UCSD-AML1 (cell line): ENCODE measurements around the gene TALDO1.

ENCODE experiments used
- DNase-seq: peaks from one replicate; lab custom pipeline; 2025; ENCODE audit not compliant: unreplicated experiment; lab: John Stamatoyannopoulos, UW

The TALDO1 gene

GRCh38 chr11:798093-798713, 50.9 kb downstream of the TALDO1 start, which contains the start of gene SLC25A22:
SLC25A22 (minus strand) TSS chr11:798281; CDS start chr11:795006, 3,275 bp downstream.
- peak; percentile 83 for DNase-seq

GRCh38 chr11:799641-800316, 52.5 kb downstream of the TALDO1 start:
- no peak for DNase-seq

- no peak for DNase-seq
Measured at GRCh38 chr11:800473-800872, 53.2 kb downstream of the TALDO1 start.

- DNase-seq = no peak
Measured at GRCh38 chr11:801097-801780, 54.0 kb downstream of the TALDO1 start.

GRCh38 chr11:802018-802617, 54.9 kb downstream of the TALDO1 start:
- no peak for DNase-seq

GRCh38 chr11:802693-803466, 55.6 kb downstream of the TALDO1 start:
- DNase-seq = no peak

- no peak for DNase-seq
Measured at GRCh38 chr11:803467-803742, 56.1 kb downstream of the TALDO1 start.

GRCh38 chr11:803770-804598, 56.7 kb downstream of the TALDO1 start:
- DNase-seq = no peak

- DNase-seq = no peak
Measured at GRCh38 chr11:804599-804964, 57.3 kb downstream of the TALDO1 start.

GRCh38 chr11:808427-809286, 61.4 kb downstream of the TALDO1 start:
- DNase-seq = no peak

GRCh38 chr11:809287-810039, 62.2 kb downstream of the TALDO1 start, which contains the start of gene RPLP2:
RPLP2 (plus strand) TSS chr11:809967; CDS start chr11:810235, 268 bp downstream.
- peak; percentile 98 for DNase-seq

GRCh38 chr11:810040-810567, 62.8 kb downstream of the TALDO1 start:
- DNase-seq = no peak

- peak; percentile 29 for DNase-seq
Measured at GRCh38 chr11:811446-812245, 64.4 kb downstream of the TALDO1 start.

- no peak for DNase-seq
Measured at GRCh38 chr11:812390-812789, 65.1 kb downstream of the TALDO1 start.

GRCh38 chr11:813072-813455, 65.8 kb downstream of the TALDO1 start:
- DNase-seq = no peak

- DNase-seq = no peak
Measured at GRCh38 chr11:813456-814096, 66.3 kb downstream of the TALDO1 start.
